HEK293 (cell line): Measurements from ENCODE around the gene FOXB1.

Experiments
- ELK4 ChIP-seq: IDR thresholded peaks from 2 replicates; pipeline ENCODE4 v1.6.1; 2011; ENCODE audit warnings: mild to moderate bottlenecking, low read depth, low read length, borderline replicate concordance
- GLIS1 ChIP-seq: fragments of 450-650 bp; formaldehyde crosslinking; IDR thresholded peaks from 2 replicates; pipeline ENCODE4 v1.5.1; 2016; ENCODE audit warnings: missing biosample characterization, missing genetic modification characterization
- HOXC10 ChIP-seq: sonication (generic); formaldehyde crosslinking; IDR thresholded peaks from 2 replicates; pipeline ENCODE4 v1.8.1; 2023; ENCODE audit warnings: mild to moderate bottlenecking, missing genetic modification reagents
- IKZF3 ChIP-seq: fragments of 450-650 bp; IDR thresholded peaks from 2 replicates; pipeline ENCODE4 v1.5.0; 2018; ENCODE audit warnings: missing biosample characterization, mild to moderate bottlenecking, missing genetic modification characterization, moderate library complexity
- MEIS1 ChIP-seq: sonication (generic); formaldehyde crosslinking; IDR thresholded peaks from 2 replicates; pipeline ENCODE4 v1.8.1; 2022; ENCODE audit warnings: missing genetic modification reagents, mild to moderate bottlenecking, borderline replicate concordance
- PRDM6 ChIP-seq: fragments of 450-650 bp; formaldehyde crosslinking; IDR thresholded peaks from 2 replicates; pipeline ENCODE4 v1.5.1; 2017; ENCODE audit warnings: missing biosample characterization, missing genetic modification characterization
- SCRT1 ChIP-seq: fragments of 450-650 bp; formaldehyde crosslinking; IDR thresholded peaks from 2 replicates; pipeline ENCODE4 v1.5.1; 2016; ENCODE audit warnings: missing biosample characterization, missing genetic modification characterization, borderline replicate concordance
- ZBTB17 ChIP-seq: fragments of 450-650 bp; formaldehyde crosslinking; IDR thresholded peaks from 2 replicates; pipeline ENCODE4 v1.5.1; 2016; ENCODE audit warnings: missing biosample characterization, missing genetic modification characterization
- ZBTB44 ChIP-seq: fragments of 450-650 bp; IDR thresholded peaks from 2 replicates; pipeline ENCODE4 v1.5.1; 2018; ENCODE audit warnings: missing biosample characterization, mild to moderate bottlenecking, missing genetic modification characterization
- ZIC2 ChIP-seq: fragments of 450-650 bp; formaldehyde crosslinking; IDR thresholded peaks from 2 replicates; pipeline ENCODE4 v1.5.1; 2016; ENCODE audit warnings: missing biosample characterization, missing genetic modification characterization
- ZNF157 ChIP-seq: fragments of 450-650 bp; formaldehyde crosslinking; IDR thresholded peaks from 2 replicates; pipeline ENCODE4 v1.5.1; 2016; ENCODE audit warnings: missing biosample characterization, missing genetic modification characterization
- ZNF174 ChIP-seq: fragments of 450-650 bp; formaldehyde crosslinking; IDR thresholded peaks from 2 replicates; pipeline ENCODE4 v1.5.0; 2017; ENCODE audit warnings: missing biosample characterization, mild to moderate bottlenecking, missing genetic modification characterization
- ZNF221 ChIP-seq: fragments of 450-650 bp; formaldehyde crosslinking; IDR thresholded peaks from 2 replicates; pipeline ENCODE4 v1.5.1; 2017; ENCODE audit warnings: missing biosample characterization, missing genetic modification characterization, borderline replicate concordance
- ZNF223 ChIP-seq: fragments of 450-650 bp; formaldehyde crosslinking; IDR thresholded peaks from 2 replicates; pipeline ENCODE4 v1.5.1; 2016; ENCODE audit warnings: missing biosample characterization, missing genetic modification characterization
- ZNF26 ChIP-seq: fragments of 450-650 bp; formaldehyde crosslinking; IDR thresholded peaks from 2 replicates; pipeline ENCODE4 v1.5.1; 2016; ENCODE audit warnings: missing biosample characterization, missing genetic modification characterization
- ZNF266 ChIP-seq: fragments of 450-650 bp; formaldehyde crosslinking; IDR thresholded peaks from 2 replicates; pipeline ENCODE4 v1.5.1; 2016; ENCODE audit warnings: missing biosample characterization, missing genetic modification characterization, low read depth
- ZNF324 ChIP-seq: fragments of 450-650 bp; formaldehyde crosslinking; IDR thresholded peaks from 2 replicates; pipeline ENCODE4 v1.5.1; 2016; ENCODE audit warnings: missing biosample characterization, missing genetic modification characterization
- ZNF354C ChIP-seq: fragments of 450-650 bp; formaldehyde crosslinking; IDR thresholded peaks from 2 replicates; pipeline ENCODE4 v1.5.1; 2016; ENCODE audit warnings: missing biosample characterization, missing genetic modification characterization, low read depth, borderline replicate concordance
- ZNF518A ChIP-seq: fragments of 450-650 bp; formaldehyde crosslinking; conservative IDR thresholded peaks from 2 replicates; pipeline ENCODE4 v1.5.1; 2016; ENCODE audit warnings: low read depth, missing biosample characterization, missing genetic modification characterization
- ZNF529 ChIP-seq: fragments of 450-650 bp; formaldehyde crosslinking; IDR thresholded peaks from 2 replicates; pipeline ENCODE4 v1.5.1; 2017; ENCODE audit warnings: missing genetic modification characterization, missing biosample characterization; ENCODE audit not compliant: insufficient replicate concordance
- ZNF571 ChIP-seq: fragments of 450-650 bp; formaldehyde crosslinking; IDR thresholded peaks from 2 replicates; pipeline ENCODE4 v1.5.0; 2017; ENCODE audit warnings: missing biosample characterization, missing genetic modification characterization
- ZNF580 ChIP-seq: fragments of 450-650 bp; formaldehyde crosslinking; IDR thresholded peaks from 2 replicates; pipeline ENCODE4 v1.5.1; 2016; ENCODE audit warnings: missing biosample characterization, missing genetic modification characterization
- ZNF768 ChIP-seq: fragments of 450-650 bp; formaldehyde crosslinking; IDR thresholded peaks from 2 replicates; pipeline ENCODE4 v1.5.1; 2018; ENCODE audit warnings: missing biosample characterization, mild to moderate bottlenecking, missing genetic modification characterization
- ZSCAN23 ChIP-seq: fragments of 450-650 bp; formaldehyde crosslinking; IDR thresholded peaks from 2 replicates; pipeline ENCODE4 v1.5.1; 2016; ENCODE audit warnings: missing biosample characterization, missing genetic modification characterization

The FOXB1 gene

GRCh38 chr15:60044636-60045270 lies 40.6 kb downstream of the FOXB1 start (continued):
- peak; percentile 63; the same call in 1 of the 2 replicates for TF ChIP-seq ZBTB17 (tag by site-specific recombination)
- peak; percentile 20; the same call in 1 of the 2 replicates for TF ChIP-seq GLIS1
- no peak for TF ChIP-seq ZNF266
- 0 out of 2 replicates have a peak, but pooled peaks have one; percentile 30 for TF ChIP-seq IKZF3 (tag by site-specific recombination)
- TF ChIP-seq HOXC10 (CRISPR knock-in tag), result no peak
- peak; percentile 61 for TF ChIP-seq PRDM6 (tag by site-specific recombination)
- TF ChIP-seq ZNF571 (tag by site-specific recombination), result no peak
- TF ChIP-seq ZIC2 (tag by site-specific recombination), result peak; percentile 70
- no peak for TF ChIP-seq ZNF223 (tag by site-specific recombination)
- TF ChIP-seq ZSCAN23 (tag by site-specific recombination), result no peak
- TF ChIP-seq ZNF354C (tag by site-specific recombination), result no peak
- 0 out of 2 replicates have a peak, but pooled peaks have one; percentile 19 for TF ChIP-seq ZNF324 (tag by site-specific recombination)
- no peak for TF ChIP-seq MEIS1 (CRISPR knock-in tag)
- TF ChIP-seq SCRT1 (tag by site-specific recombination), result peak; percentile 30; the same call in 1 of the 2 replicates
- TF ChIP-seq ZNF174 (tag by site-specific recombination), result no peak
- TF ChIP-seq ELK4, result no peak
- TF ChIP-seq ZNF221 (tag by site-specific recombination), result no peak
- 0 out of 2 replicates have a peak, but pooled peaks have one; percentile 32 for TF ChIP-seq ZNF580 (tag by site-specific recombination)
- no peak for TF ChIP-seq ZNF157
- TF ChIP-seq ZNF529, result no peak
- peak; percentile 82 for TF ChIP-seq ZNF768 (tag by site-specific recombination)
- TF ChIP-seq ZNF26 (tag by site-specific recombination), result no peak
- TF ChIP-seq ZNF518A (tag by site-specific recombination), result peak; percentile 39; the same call in 1 of the 2 replicates
- 0 out of 2 replicates have a peak, but pooled peaks have one; percentile 18 for TF ChIP-seq ZBTB44 (tag by site-specific recombination)
